Colonic mucosa (tissue), 4 donors: ENCODE results near the gene BCAS3. TPM values are rescaled to one million over a fixed set of nuclear protein-coding genes. Genes with fewer than 3 reads are reported as not detected.

Source experiments
- DNase-seq: peaks from one replicate; pipeline ENCODE4 v3.0.0-alpha.2; 2020
- H3K27ac ChIP-seq: fragments of 200-600 bp; one replicate; pipeline ENCODE4 v1.8.0; 2021
- H3K27me3 ChIP-seq: fragments of 200-600 bp; one replicate; pipeline ENCODE4 v1.8.0; 2021
- H3K36me3 ChIP-seq: fragments of 200-600 bp; one replicate; pipeline ENCODE4 v1.8.0; 2021
- H3K4me1 ChIP-seq: fragments of 200-600 bp; one replicate; pipeline ENCODE4 v1.8.0; 2021; ENCODE audit warnings: mild to moderate bottlenecking
- H3K4me3 ChIP-seq: fragments of 200-600 bp; one replicate; pipeline ENCODE4 v1.8.0; 2021
- H3K9ac ChIP-seq, 2 donors: one replicate each; pipeline ENCODE4 v1.7.0; 2013; ENCODE audit warnings: control low read depth in 2 of 2, low read depth in 2 of 2, low read length in 2 of 2
- H3K9me3 ChIP-seq: fragments of 200-600 bp; one replicate; pipeline ENCODE4 v1.8.0; 2021
- intact Hi-C: fragments of 100-400 bp; cut with DNase I; formaldehyde crosslinking; loops from one replicate; pipeline ENCODE4 v1.14.1; 2022
- total RNA-seq, 2 donors: library from RNA; stranded (reverse); fragmentation: NEBNext Ultra II Directional in 1 of 2; extraction: Animal tissue kit (Norgen Biotek cat#: 25700) in 1 of 2; gene quantifications; one replicate each; pipeline ENCODE4 v1.2.1, GENCODE V29; 2021
- TF ChIP-seq, protein P1 (sequence below): fragments of 200-600 bp; IDR thresholded peaks from one replicate; pipeline ENCODE4 v1.8.0; 2022; ENCODE audit warnings: antibody characterized with exemption, mild to moderate bottlenecking
- donor health status: healthy.
- donor health status: DM: no; HTN: no; CAD: no.
- donor health status: DM: no; HTN: no; CAD: no.

BCAS3 gene
- total RNA-seq, 2 donors from 2014 or later, result 11.0 to 17.8 TPM

DNA sequence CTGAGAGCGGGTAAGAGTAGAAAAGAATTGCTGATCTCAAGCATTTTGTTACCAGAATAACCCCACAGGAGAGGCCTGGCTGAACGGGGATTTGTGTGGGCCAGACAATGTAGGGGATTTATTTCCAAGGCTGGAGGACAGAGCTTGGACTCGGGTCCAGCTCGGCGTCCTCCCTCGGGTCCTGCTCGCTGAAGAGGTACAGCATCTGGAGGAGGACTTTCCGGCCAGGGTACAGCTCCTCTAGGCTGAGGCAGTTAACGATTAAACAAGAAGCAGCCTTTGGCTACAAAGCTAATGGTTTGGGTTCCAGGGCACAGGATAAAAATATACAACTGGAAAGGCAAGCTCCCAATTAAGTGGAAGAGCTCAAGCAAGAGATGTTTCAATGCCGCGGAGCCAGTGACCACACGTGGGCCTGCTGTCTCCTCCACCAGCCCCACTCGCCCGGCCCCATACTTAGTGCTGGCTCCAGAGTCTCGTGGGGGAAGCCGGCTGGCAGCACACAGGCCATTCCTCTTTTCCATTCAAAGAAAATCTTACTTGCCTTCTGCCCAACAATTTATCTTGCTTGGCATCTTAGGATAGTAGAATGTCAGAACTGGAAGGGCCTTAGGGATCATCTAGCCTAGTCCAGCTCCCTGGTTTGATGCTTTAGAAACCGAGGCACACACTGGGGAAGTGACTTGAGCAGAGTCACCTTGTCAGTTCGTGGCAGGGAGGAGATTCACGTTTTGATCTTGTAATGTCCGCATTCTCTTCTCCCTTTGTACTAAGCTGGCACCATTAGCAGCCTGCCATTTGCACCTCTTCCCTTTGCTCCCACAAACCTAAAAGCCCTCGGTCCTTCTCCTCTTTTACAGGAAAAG is 636.0 kb downstream of the BCAS3 start:
- no peaks in the 10 kb centered on the region for H3K4me1 ChIP-seq
- peak overlapping the region in 1 of 2 donors; percentile 12 for H3K9ac ChIP-seq
- no peak for DNase-seq
- H3K27ac ChIP-seq, result no peak overlapping the region
- TF ChIP-seq, protein P1, sequence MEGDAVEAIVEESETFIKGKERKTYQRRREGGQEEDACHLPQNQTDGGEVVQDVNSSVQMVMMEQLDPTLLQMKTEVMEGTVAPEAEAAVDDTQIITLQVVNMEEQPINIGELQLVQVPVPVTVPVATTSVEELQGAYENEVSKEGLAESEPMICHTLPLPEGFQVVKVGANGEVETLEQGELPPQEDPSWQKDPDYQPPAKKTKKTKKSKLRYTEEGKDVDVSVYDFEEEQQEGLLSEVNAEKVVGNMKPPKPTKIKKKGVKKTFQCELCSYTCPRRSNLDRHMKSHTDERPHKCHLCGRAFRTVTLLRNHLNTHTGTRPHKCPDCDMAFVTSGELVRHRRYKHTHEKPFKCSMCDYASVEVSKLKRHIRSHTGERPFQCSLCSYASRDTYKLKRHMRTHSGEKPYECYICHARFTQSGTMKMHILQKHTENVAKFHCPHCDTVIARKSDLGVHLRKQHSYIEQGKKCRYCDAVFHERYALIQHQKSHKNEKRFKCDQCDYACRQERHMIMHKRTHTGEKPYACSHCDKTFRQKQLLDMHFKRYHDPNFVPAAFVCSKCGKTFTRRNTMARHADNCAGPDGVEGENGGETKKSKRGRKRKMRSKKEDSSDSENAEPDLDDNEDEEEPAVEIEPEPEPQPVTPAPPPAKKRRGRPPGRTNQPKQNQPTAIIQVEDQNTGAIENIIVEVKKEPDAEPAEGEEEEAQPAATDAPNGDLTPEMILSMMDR, result no peak
- H3K4me3 ChIP-seq, result no peak overlapping the region
- intact Hi-C loops, result no loop called here
- H3K9me3 ChIP-seq, result no peaks in the 10 kb centered on the region
- no peaks in the 10 kb centered on the region for H3K36me3 ChIP-seq
- no peaks in the 10 kb centered on the region for H3K27me3 ChIP-seq

DNA sequence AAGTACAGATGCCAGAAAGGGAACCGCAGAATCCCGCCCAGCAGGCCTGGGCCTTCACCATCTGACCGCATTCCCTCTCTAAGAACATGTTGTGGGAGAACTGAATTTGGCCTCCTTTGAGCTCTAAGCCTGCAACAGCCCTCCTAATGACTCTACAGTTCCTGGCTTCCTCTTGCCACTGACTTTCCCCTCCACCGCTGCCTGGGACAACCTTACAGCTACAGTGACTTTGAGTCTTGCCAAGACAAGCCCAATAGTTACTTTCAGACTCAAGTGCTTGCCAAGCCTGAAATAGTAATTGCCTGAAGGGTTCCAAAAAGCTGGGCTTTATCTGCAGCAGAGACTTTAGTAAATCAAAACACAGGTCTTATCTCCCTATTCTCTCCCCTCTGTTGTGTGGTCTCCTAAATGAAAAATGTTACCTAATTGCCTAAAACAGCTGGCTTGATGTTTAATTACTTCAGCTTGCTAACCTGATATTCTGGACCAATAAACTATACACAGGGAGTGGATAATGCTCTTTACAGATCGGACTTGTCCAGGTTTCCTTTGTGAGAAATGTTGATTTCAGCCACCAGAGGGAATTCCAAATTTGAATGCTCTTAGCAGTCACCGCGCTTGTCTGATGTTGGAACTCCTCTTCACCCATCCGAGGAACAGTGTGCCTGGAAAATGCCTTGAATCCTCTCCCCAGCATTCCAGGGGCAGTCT is 636.9 kb downstream of the BCAS3 start:
- TF ChIP-seq, protein P1, result no peak
- Histone ChIP-seq H3K27me3 (no peaks in the 10 kb centered on the region), H3K4me1 (no peaks in the 10 kb centered on the region), H3K27ac (no peak overlapping the region), H3K9me3 (no peaks in the 10 kb centered on the region), H3K36me3 (no peaks in the 10 kb centered on the region), H3K4me3 (no peak overlapping the region), H3K9ac (no peak overlapping the region)
- DNase-seq, result no peak
- intact Hi-C loops, result no loop called here

DNA sequence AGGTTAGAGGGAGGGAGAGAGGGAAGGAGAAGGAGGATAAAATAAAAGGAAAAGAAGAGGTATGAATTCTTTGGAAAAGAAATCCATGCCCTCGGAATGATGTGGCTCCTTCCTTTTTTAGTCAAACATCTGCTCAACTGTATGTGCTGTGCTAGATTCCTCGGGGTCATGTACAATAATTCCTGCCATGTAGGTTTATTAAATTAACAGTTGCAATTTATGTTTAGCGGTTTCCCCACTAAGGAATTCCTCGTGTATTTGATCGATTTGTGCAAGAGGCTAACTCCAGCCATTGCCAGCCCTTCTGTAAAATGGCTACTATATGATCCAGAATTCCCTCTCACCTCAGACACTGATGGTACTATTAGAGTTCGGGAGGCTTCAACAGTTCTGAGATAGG is 639.0 kb downstream of the BCAS3 start:
- H3K9ac ChIP-seq, result no peak overlapping the region
- H3K4me3 ChIP-seq, result no peak overlapping the region
- no peaks in the 10 kb centered on the region for H3K4me1 ChIP-seq
- no peak overlapping the region for H3K27ac ChIP-seq
- DNase-seq, result no peak
- H3K36me3 ChIP-seq, result no peaks in the 10 kb centered on the region
- no peaks in the 10 kb centered on the region for H3K27me3 ChIP-seq
- TF ChIP-seq, protein P1, result no peak
- H3K9me3 ChIP-seq, result no peaks in the 10 kb centered on the region
- intact Hi-C loops, result no loop called here

DNA sequence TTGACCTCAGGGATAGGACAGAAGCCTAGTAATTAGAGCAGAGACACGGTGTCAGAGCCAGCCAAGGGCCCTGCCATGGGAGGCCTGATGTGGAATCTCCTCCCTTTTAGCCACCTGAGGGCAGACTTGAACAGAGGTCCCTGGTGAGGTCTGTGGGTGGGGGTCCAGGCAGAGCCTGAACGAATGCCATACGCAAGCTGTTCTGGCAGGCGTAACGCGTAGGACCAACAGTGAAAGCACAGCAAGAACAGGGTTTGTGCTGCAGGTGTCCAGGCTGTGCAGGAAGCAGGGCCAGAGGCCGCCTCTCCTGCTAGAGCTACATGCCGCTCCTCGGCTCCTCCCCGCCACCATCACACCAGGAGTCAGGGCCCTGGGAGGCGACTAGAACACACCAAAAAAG is 640.1 kb downstream of the BCAS3 start:
- H3K9ac ChIP-seq, result no peak overlapping the region
- no peak overlapping the region for H3K27ac ChIP-seq
- DNase-seq, result no peak
- no peaks in the 10 kb centered on the region for H3K9me3 ChIP-seq
- H3K4me3 ChIP-seq, result no peak overlapping the region
- H3K36me3 ChIP-seq, result no peaks in the 10 kb centered on the region
- H3K27me3 ChIP-seq, result no peaks in the 10 kb centered on the region
- H3K4me1 ChIP-seq, result no peaks in the 10 kb centered on the region
- intact Hi-C loops, result no loop called here
- TF ChIP-seq, protein P1, result no peak

DNA sequence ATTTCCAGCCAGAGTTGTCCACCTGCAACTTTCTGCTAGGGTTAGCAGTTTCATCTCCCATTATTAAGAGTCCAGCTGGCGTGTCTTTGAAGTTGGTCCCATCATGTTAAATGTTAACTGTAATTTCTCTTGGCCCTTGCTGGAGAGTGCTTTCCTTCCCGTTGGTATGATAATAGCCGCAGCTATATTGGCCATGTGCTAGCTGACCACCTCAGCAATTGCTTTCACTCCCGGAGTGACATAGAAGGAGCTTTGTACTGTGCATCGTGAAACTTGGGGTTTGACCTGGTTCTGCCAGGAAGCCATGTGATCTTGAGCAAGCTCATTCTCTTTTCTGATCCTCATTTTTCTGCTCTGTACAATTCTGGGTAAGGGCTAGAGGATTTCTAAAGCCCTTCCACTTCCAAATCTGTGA is 641.0 kb downstream of the BCAS3 start:
- TF ChIP-seq, protein P1, result no peak
- DNase-seq, result no peak
- H3K4me1 ChIP-seq, result no peaks in the 10 kb centered on the region
- no peaks in the 10 kb centered on the region for H3K9me3 ChIP-seq
- no peak overlapping the region for H3K9ac ChIP-seq
- intact Hi-C loops, result no loop called here
- no peaks in the 10 kb centered on the region for H3K27me3 ChIP-seq
- H3K36me3 ChIP-seq, result no peaks in the 10 kb centered on the region
- H3K27ac ChIP-seq, result no peak overlapping the region
- no peak overlapping the region for H3K4me3 ChIP-seq
